ENCODE results near the gene PEX11B.
"Not testable (repeated sequence)": the region's sequence is repeated elsewhere in the genome, so short reads cannot be mapped to it uniquely, and the experiment has no call there.

PEX11B gene

GRCh38 chr1:145927916-145928643 lies 9.6 kb upstream of the PEX11B start:
- no peak for DNase-seq (ENCODE audit: extremely low spot score)
- CTCF ChIA-PET: interaction anchor here (0.7 to 2.5 kb wide), 17 partner anchors 9 to 85 kb away, joined by 3 to 16 read pairs (median 5); partner anchors contain the start of genes ANKRD34A, LIX1L, NUDT17 and PEX11B

GRCh38 chr1:145927063-145927886 lies 8.8 kb upstream of the PEX11B start, which contains the start of gene RBM8A:
RBM8A (minus strand) TSS chr1:145927484; CDS start chr1:145927426, 58 bp downstream.
- POLR2A ChIA-PET: interaction anchor here (0.7 to 1.5 kb wide), 10 partner anchors 9 to 646 kb away, joined by 3 to 16 read pairs (median 5); partner anchors contain the start of genes ANKRD34A, LIX1L, PEX11B and PIAS3
- TF ChIP-seq, protein P1, sequence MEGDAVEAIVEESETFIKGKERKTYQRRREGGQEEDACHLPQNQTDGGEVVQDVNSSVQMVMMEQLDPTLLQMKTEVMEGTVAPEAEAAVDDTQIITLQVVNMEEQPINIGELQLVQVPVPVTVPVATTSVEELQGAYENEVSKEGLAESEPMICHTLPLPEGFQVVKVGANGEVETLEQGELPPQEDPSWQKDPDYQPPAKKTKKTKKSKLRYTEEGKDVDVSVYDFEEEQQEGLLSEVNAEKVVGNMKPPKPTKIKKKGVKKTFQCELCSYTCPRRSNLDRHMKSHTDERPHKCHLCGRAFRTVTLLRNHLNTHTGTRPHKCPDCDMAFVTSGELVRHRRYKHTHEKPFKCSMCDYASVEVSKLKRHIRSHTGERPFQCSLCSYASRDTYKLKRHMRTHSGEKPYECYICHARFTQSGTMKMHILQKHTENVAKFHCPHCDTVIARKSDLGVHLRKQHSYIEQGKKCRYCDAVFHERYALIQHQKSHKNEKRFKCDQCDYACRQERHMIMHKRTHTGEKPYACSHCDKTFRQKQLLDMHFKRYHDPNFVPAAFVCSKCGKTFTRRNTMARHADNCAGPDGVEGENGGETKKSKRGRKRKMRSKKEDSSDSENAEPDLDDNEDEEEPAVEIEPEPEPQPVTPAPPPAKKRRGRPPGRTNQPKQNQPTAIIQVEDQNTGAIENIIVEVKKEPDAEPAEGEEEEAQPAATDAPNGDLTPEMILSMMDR (IDR thresholded peaks at IDR 0.05; ENCODE audit: control extremely low read depth, extremely low read depth, low read depth, missing control alignments): peak; percentile 42
- CTCF ChIA-PET: interaction anchor here (0.7 to 2.5 kb wide), 20 partner anchors 9 to 85 kb away, joined by 3 to 16 read pairs (median 4); partner anchors contain the start of genes ANKRD34A, LIX1L, NUDT17 and PEX11B
- peak; percentile 89 for DNase-seq (ENCODE audit: extremely low spot score)

More at GRCh38 chr1:145927916-145928643, 9.6 kb upstream of the PEX11B start:
- TF ChIP-seq, protein P1 (IDR thresholded peaks at IDR 0.05; ENCODE audit: control extremely low read depth, extremely low read depth, low read depth, missing control alignments): no peak
- POLR2A ChIA-PET: interaction anchor here (0.6 to 1.5 kb wide), 11 partner anchors 8 to 647 kb away, joined by 3 to 16 read pairs (median 5); partner anchors contain the start of genes ANKRD34A, LIX1L, PEX11B and PIAS3

DNA sequence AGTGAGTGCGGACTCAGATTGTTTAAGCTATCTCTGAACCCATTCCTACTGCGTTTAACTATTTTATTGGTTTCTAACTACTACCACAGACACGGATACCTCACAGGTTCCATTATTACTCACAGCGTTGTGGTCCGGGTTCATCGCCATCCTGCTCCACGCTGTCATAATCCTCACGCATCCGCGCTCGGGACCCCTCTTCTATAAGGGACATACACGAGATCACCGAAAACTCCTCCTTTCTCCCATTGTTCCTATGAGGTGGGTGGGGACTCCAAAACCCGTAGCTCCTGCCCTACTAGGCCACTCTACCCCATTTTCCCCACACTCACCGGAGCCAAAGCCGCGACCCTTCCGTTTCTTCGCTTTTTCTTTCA lies 8.2 kb upstream of the PEX11B start:
- CTCF ChIA-PET: interaction anchor here (0.9 to 2.4 kb wide), 13 partner anchors 11 to 85 kb away, joined by 3 to 16 read pairs (median 5); partner anchors contain the start of genes ANKRD34A, LIX1L, NUDT17 and POLR3GL
- POLR2A ChIA-PET: interaction anchor here (1.3 to 1.5 kb wide), 3 partner anchors 9 to 125 kb away, joined by 3 to 6 read pairs (median 3); no protein-coding TSS in a partner anchor
- DNase-seq (ENCODE audit: extremely low spot score): no peak
- TF ChIP-seq, protein P1 (IDR thresholded peaks at IDR 0.05; ENCODE audit: control extremely low read depth, extremely low read depth, low read depth, missing control alignments): no peak

DNA sequence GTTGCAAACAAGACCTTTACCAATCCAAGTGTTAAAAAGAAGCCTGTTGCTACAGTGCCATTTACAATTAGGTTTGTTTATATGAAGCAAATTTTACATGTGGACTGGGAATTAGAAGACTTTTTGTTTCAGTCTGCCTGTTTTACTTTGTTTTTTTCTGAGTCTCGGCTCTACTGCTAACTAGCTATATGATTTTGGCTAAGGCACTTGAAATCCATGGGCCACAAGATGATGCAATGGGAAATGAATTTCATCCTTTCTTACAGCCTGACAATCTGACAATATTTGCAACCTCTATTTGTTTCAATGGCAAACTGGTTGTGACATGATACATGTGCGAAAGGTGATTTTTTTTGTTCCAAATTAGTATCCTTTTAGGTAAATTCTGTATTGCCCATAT lies 3.7 kb upstream of the PEX11B start:
- TF ChIP-seq, protein P1 (IDR thresholded peaks at IDR 0.05; ENCODE audit: control extremely low read depth, extremely low read depth, low read depth, missing control alignments): no peak
- DNase-seq (ENCODE audit: extremely low spot score): no peak
- POLR2A ChIA-PET: no interaction called here
- CTCF ChIA-PET: interaction anchor here (1.2 to 1.7 kb wide), 3 partner anchors 11 to 77 kb away, joined by 3 to 5 read pairs (median 4); partner anchors contain the start of gene NUDT17

DNA sequence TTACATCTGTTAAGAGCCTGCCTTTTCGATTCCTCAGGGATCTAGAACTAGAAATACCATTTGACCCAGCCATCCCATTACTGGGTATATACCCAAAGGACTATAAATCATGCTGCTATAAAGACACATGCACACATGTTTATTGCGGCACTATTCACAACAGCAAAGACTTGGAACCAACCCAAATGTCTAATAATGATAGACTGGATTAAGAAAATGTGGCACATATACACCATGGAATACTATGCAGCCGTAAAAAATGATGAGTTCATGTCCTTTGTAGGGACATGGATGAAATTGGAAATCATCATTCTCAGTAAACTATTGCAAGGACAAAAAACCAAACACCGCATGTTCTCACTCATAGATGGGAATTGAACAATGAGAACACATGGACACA lies 1.8 kb upstream of the PEX11B start:
- CTCF ChIA-PET; POLR2A ChIA-PET; DNase-seq (ENCODE audit: extremely low spot score): not testable (repeated sequence)

DNA sequence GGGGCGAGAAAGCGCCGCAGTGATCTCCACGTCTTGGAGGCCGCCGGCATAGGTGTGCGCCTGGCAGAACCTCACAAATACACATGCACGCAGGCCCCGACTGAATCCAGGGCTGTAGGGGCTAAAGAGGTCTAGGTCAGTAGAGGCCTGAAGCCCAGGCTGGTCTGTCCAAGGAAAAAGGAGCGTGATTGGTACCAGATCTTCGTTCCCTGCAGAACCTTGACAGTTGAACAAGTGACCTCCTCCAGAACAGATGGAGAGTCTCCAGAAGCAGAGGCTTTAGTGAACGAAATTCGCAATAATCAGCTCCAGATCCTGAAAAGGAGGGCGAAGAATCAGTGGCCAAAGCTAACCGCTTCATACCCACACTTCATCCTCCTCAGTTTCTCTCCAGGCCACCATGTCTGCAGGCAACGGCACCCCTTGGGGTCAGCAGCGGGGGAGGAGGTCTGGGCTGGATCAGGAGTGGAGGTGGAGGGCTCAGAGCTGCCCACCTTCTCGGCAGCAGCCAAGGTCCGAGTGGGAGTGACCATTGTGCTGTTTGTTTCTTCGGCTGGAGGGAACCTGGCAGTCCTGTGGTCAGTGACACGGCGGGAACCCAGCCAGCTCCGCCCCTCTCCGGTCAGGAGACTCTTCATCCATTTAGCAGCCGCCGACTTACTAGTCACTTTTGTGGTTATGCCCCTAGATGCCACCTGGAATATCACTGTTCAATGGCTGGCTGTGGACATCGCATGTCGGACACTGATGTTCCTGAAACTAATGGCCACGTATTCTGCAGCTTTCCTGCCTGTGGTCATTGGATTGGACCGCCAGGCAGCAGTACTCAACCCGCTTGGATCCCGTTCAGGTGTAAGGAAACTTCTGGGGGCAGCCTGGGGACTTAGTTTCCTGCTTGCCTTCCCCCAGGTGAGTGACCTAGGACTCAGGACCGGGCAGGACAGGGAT lies 749 bp upstream of the PEX11B start:
- peak; percentile 42 for DNase-seq (ENCODE audit: extremely low spot score)
- ChIA-PET CTCF (interaction anchor here (0.6 to 1.3 kb wide), 7 partner anchors 8 to 75 kb away, joined by 3 to 5 read pairs (median 3); partner anchors contain the start of genes ITGA10, NUDT17 and RBM8A), POLR2A (interaction anchor here (0.5 to 2.0 kb wide), 3 partner anchors 8 to 45 kb away, joined by 6 to 8 read pairs (median 6); partner anchors contain the start of genes ANKRD34A, POLR3GL and RBM8A)
- TF ChIP-seq, protein P1 (IDR thresholded peaks at IDR 0.05; ENCODE audit: control extremely low read depth, extremely low read depth, low read depth, missing control alignments): no peak
